ENCODE results near the gene ATP9B.

ATP9B gene

GRCh38 chr18:79187532-79188277, 118.5 kb downstream of the ATP9B start:
- Histone ChIP-seq H3K27me3 (ENCODE audit: control insufficient read depth, insufficient read depth, low read length, poor library complexity, severe bottlenecking) (no peaks in the 10 kb centered on the region), H3K36me3 (ENCODE audit: control insufficient read depth, insufficient read depth, low read length) (no peaks in the 10 kb centered on the region), H3K4me1 (ENCODE audit: control insufficient read depth, insufficient read depth, low read length) (no peaks in the 10 kb centered on the region), H3K4me3 (ENCODE audit: insufficient read depth, low read depth, low read length) (no peak overlapping the region), H3K9me3 (ENCODE audit: control insufficient read depth, low read length) (no peaks in the 10 kb centered on the region), H3K27ac (ENCODE audit: insufficient read depth, low read depth, low read length, poor library complexity, severe bottlenecking) (no peak overlapping the region)
- 91 to 93% methylated on average over 7 of the region's 7 CpGs for WGBS, 2 experiments

- H3K27me3 ChIP-seq (ENCODE audit: control insufficient read depth, insufficient read depth, low read length, poor library complexity, severe bottlenecking): no peaks in the 10 kb centered on the region
- H3K27ac ChIP-seq (ENCODE audit: insufficient read depth, low read depth, low read length, poor library complexity, severe bottlenecking): no peak overlapping the region
- H3K36me3 ChIP-seq (ENCODE audit: control insufficient read depth, insufficient read depth, low read length): no peaks in the 10 kb centered on the region
- 83 to 94% methylated on average over 4 of the region's 4 CpGs for WGBS, 2 experiments
- H3K4me3 ChIP-seq (ENCODE audit: insufficient read depth, low read depth, low read length): no peak overlapping the region
- no peaks in the 10 kb centered on the region for H3K4me1 ChIP-seq (ENCODE audit: control insufficient read depth, insufficient read depth, low read length)
- H3K9me3 ChIP-seq (ENCODE audit: control insufficient read depth, low read length): no peaks in the 10 kb centered on the region
These were observed 122.2 kb downstream of the ATP9B start for GRCh38 chr18:79191418-79191817.

GRCh38 chr18:79191956-79192355, 122.8 kb downstream of the ATP9B start:
- H3K4me3 ChIP-seq (ENCODE audit: insufficient read depth, low read depth, low read length): no peak overlapping the region
- no peaks in the 10 kb centered on the region for H3K9me3 ChIP-seq (ENCODE audit: control insufficient read depth, low read length)
- no peaks in the 10 kb centered on the region for H3K36me3 ChIP-seq (ENCODE audit: control insufficient read depth, insufficient read depth, low read length)
- no peaks in the 10 kb centered on the region for H3K4me1 ChIP-seq (ENCODE audit: control insufficient read depth, insufficient read depth, low read length)
- H3K27ac ChIP-seq (ENCODE audit: insufficient read depth, low read depth, low read length, poor library complexity, severe bottlenecking): no peak overlapping the region
- 90 to 100% methylated on average over 5 of the region's 5 CpGs for whole genome bisulfite sequencing, 2 experiments
- H3K27me3 ChIP-seq (ENCODE audit: control insufficient read depth, insufficient read depth, low read length, poor library complexity, severe bottlenecking): no peaks in the 10 kb centered on the region

GRCh38 chr18:79193826-79194225, 124.6 kb downstream of the ATP9B start:
- WGBS, 2 experiments: 92 to 94% methylated on average over 2 of the region's 2 CpGs
- H3K9me3 ChIP-seq (ENCODE audit: control insufficient read depth, low read length): no peaks in the 10 kb centered on the region
- H3K4me1 ChIP-seq (ENCODE audit: control insufficient read depth, insufficient read depth, low read length): no peaks in the 10 kb centered on the region
- H3K27me3 ChIP-seq (ENCODE audit: control insufficient read depth, insufficient read depth, low read length, poor library complexity, severe bottlenecking): no peaks in the 10 kb centered on the region
- H3K36me3 ChIP-seq (ENCODE audit: control insufficient read depth, insufficient read depth, low read length): no peaks in the 10 kb centered on the region
- no peak overlapping the region for H3K27ac ChIP-seq (ENCODE audit: insufficient read depth, low read depth, low read length, poor library complexity, severe bottlenecking)
- no peak overlapping the region for H3K4me3 ChIP-seq (ENCODE audit: insufficient read depth, low read depth, low read length)

DNA sequence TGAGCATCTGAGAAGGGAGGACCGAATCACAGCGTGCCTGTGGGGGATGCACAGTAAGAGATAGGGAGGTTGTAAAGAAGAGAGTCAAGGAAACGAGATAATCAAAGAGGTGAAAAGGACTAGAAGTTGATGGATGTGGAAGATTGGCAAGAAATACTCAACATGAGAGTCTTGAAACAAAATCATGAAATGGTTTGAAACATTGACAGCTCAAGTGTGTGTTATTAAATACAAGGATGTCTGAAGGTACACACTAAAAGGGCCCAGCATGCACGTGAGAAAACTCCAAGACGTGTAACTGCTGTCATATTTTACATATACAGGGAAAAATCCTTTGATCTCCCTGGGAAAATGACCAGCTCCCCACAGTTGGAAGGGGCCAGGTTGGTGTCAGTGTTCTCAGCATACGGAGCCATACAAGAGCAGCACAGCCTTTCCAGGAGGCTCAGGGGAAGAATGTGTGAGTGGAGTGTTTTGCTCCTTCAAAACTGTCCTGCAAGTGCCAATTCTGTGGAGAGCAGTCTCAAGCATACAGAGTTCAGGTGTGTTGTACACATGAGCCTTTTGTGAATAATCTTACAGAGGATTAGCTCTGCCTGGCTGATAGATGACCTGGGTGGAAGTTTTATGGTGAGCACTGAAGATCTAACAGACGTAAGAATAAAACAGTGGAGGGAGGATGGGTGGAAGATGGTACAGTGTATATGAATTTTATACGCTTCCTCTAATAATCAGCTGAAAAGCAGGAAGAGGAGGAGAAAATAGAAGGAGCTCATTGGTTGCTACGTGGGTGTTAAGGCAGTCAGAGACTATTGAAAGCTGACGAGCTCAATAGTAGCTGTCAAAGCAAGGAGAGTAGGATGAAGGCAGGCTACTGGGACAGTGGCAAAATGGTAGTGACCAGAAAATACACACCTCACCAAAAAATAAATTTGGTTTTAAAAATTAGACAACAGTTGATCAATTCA, 126.8 kb downstream of the ATP9B start:
- Histone ChIP-seq H3K27ac (ENCODE audit: insufficient read depth, low read depth, low read length, poor library complexity, severe bottlenecking) (no peak overlapping the region), H3K4me1 (ENCODE audit: control insufficient read depth, insufficient read depth, low read length) (no peaks in the 10 kb centered on the region), H3K4me3 (ENCODE audit: insufficient read depth, low read depth, low read length) (no peak overlapping the region), H3K9me3 (ENCODE audit: control insufficient read depth, low read length) (no peaks in the 10 kb centered on the region), H3K36me3 (ENCODE audit: control insufficient read depth, insufficient read depth, low read length) (no peaks in the 10 kb centered on the region), H3K27me3 (ENCODE audit: control insufficient read depth, insufficient read depth, low read length, poor library complexity, severe bottlenecking) (no peaks in the 10 kb centered on the region)
- WGBS, 2 experiments: 88 to 93% methylated on average over 10 of the region's 10 CpGs

- H3K4me1 ChIP-seq (ENCODE audit: control insufficient read depth, insufficient read depth, low read length): no peaks in the 10 kb centered on the region
- no peak overlapping the region for H3K4me3 ChIP-seq (ENCODE audit: insufficient read depth, low read depth, low read length)
- H3K36me3 ChIP-seq (ENCODE audit: control insufficient read depth, insufficient read depth, low read length): no peaks in the 10 kb centered on the region
- no peak overlapping the region for H3K27ac ChIP-seq (ENCODE audit: insufficient read depth, low read depth, low read length, poor library complexity, severe bottlenecking)
- no peaks in the 10 kb centered on the region for H3K9me3 ChIP-seq (ENCODE audit: control insufficient read depth, low read length)
- WGBS, 2 experiments: 94 to 98% methylated on average over 2 of the region's 4 CpGs
- H3K27me3 ChIP-seq (ENCODE audit: control insufficient read depth, insufficient read depth, low read length, poor library complexity, severe bottlenecking): no peaks in the 10 kb centered on the region
These were observed 128.3 kb downstream of the ATP9B start for GRCh38 chr18:79197531-79197930.

DNA sequence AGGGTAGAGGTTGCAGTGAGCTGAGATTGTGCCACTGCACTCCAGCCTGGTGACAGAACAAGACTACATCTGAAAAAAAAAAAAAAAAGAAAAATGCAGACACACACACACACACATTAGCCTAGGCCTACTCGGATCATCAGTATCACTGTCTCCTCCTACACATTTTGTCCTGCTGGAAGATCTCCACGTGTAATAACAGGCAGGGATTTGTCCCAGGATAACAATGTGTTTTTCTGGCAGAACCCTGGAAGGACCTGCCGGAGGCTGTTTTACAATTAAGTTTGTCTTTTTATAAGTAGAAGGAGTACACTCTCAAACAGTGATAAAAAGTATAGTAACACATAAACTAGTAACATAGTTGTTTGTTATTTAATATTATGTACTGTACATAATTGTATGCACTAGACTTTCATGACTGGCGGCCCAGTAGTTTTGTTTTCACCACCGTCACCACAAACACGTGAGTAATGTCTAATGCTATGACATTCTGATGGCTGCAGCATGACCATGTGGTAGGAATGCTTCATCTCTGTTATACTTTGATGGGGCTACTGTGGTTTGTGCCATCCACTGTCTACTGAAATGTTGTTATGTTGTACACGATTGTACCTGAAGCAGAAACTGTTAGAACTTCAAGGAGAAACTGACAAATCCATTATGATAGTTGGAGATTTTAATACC, 130.6 kb downstream of the ATP9B start:
- no peak overlapping the region for H3K27ac ChIP-seq (ENCODE audit: insufficient read depth, low read depth, low read length, poor library complexity, severe bottlenecking)
- no peaks in the 10 kb centered on the region for H3K9me3 ChIP-seq (ENCODE audit: control insufficient read depth, low read length)
- 96% methylated on average over 5 to 7 of the region's 7 CpGs for WGBS, 2 experiments

GRCh38 chr18:79200546-79201268, 131.5 kb downstream of the ATP9B start:
- H3K27me3 ChIP-seq (ENCODE audit: control insufficient read depth, insufficient read depth, low read length, poor library complexity, severe bottlenecking): no peaks in the 10 kb centered on the region
- H3K4me1 ChIP-seq (ENCODE audit: control insufficient read depth, insufficient read depth, low read length): no peaks in the 10 kb centered on the region
- no peak overlapping the region for H3K4me3 ChIP-seq (ENCODE audit: insufficient read depth, low read depth, low read length)
- no peaks in the 10 kb centered on the region for H3K36me3 ChIP-seq (ENCODE audit: control insufficient read depth, insufficient read depth, low read length)
- H3K27ac ChIP-seq (ENCODE audit: insufficient read depth, low read depth, low read length, poor library complexity, severe bottlenecking): no peak overlapping the region
- WGBS, 2 experiments: 84 to 87% methylated on average over 7 of the region's 7 CpGs
- H3K9me3 ChIP-seq (ENCODE audit: control insufficient read depth, low read length): no peaks in the 10 kb centered on the region

More for the DNA sequence above, 130.6 kb downstream of the ATP9B start:
- Histone ChIP-seq H3K4me1 (ENCODE audit: control insufficient read depth, insufficient read depth, low read length) (no peaks in the 10 kb centered on the region), H3K27me3 (ENCODE audit: control insufficient read depth, insufficient read depth, low read length, poor library complexity, severe bottlenecking) (no peaks in the 10 kb centered on the region), H3K36me3 (ENCODE audit: control insufficient read depth, insufficient read depth, low read length) (no peaks in the 10 kb centered on the region), H3K4me3 (ENCODE audit: insufficient read depth, low read depth, low read length) (no peak overlapping the region)

GRCh38 chr18:79203017-79203605, 133.9 kb downstream of the ATP9B start:
- no peaks in the 10 kb centered on the region for H3K36me3 ChIP-seq (ENCODE audit: control insufficient read depth, insufficient read depth, low read length)
- no peak overlapping the region for H3K4me3 ChIP-seq (ENCODE audit: insufficient read depth, low read depth, low read length)
- no peak overlapping the region for H3K27ac ChIP-seq (ENCODE audit: insufficient read depth, low read depth, low read length, poor library complexity, severe bottlenecking)
- H3K27me3 ChIP-seq (ENCODE audit: control insufficient read depth, insufficient read depth, low read length, poor library complexity, severe bottlenecking): no peaks in the 10 kb centered on the region
- no peaks in the 10 kb centered on the region for H3K4me1 ChIP-seq (ENCODE audit: control insufficient read depth, insufficient read depth, low read length)
- WGBS, 2 experiments: 93 to 94% methylated on average over 8 of the region's 8 CpGs
- H3K9me3 ChIP-seq (ENCODE audit: control insufficient read depth, low read length): no peaks in the 10 kb centered on the region

Data from ectodermal cell (in vitro differentiated cells).